ENCODE results near the gene IGSF8.
A peak's percentile ranks its signal among the peaks of the same experiment; 100 is the strongest.

Gene IGSF8

GRCh38 chr1:160103658-160104408 is 5.4 kb upstream of the IGSF8 start:
- no peak for DNase-seq (ENCODE audit: low read depth)

- no peak for DNase-seq (ENCODE audit: low read depth)
Observed at GRCh38 chr1:160101717-160102522, 3.5 kb upstream of the IGSF8 start.

- peak; percentile 65 for DNase-seq (ENCODE audit: low read depth)
Observed at GRCh38 chr1:160101037-160101716, 2.8 kb upstream of the IGSF8 start.

- no peak for DNase-seq (ENCODE audit: low read depth)
Observed at GRCh38 chr1:160099716-160100375, 1.4 kb upstream of the IGSF8 start.

DNA sequence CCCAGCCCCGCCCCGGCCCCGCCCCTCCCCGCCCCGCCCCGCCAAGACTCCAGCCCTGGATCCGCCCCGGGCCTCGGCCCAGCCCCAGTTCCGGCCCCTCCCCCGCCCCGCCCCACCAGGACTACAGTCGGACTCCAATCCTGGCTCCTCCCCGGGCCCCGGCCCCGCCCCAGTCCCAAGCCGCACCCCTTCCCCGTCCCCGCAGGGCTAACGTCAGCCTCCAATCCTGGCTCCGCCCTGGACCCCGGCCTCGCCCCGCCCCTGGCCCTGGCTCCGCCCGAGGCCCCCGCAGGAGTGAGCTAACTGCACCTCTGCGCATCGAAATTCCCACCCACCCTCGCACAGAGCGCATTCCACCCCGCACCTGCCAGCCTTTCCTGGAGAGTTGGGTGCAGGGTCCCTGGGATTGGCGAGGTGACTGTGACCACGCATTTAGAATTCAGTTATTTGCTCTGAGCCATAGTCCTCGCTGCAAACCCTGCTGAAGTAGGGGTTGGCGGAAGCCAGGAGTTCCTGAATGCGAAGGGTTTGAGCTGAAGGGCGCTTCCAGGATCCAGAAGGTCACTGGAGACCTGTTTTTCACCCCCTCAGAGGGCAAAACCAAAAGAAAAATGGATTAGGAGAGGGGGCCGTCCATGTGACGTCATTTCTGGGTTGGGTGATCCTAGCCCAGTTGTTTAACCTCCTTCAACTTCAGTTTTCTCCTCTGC is 588 bp upstream of the IGSF8 start:
- peak; percentile 97 for DNase-seq (ENCODE audit: low read depth)

- no peak for DNase-seq (ENCODE audit: low read depth)
Observed at GRCh38 chr1:160097151-160097910, 1.1 kb downstream of the IGSF8 start.

DNA sequence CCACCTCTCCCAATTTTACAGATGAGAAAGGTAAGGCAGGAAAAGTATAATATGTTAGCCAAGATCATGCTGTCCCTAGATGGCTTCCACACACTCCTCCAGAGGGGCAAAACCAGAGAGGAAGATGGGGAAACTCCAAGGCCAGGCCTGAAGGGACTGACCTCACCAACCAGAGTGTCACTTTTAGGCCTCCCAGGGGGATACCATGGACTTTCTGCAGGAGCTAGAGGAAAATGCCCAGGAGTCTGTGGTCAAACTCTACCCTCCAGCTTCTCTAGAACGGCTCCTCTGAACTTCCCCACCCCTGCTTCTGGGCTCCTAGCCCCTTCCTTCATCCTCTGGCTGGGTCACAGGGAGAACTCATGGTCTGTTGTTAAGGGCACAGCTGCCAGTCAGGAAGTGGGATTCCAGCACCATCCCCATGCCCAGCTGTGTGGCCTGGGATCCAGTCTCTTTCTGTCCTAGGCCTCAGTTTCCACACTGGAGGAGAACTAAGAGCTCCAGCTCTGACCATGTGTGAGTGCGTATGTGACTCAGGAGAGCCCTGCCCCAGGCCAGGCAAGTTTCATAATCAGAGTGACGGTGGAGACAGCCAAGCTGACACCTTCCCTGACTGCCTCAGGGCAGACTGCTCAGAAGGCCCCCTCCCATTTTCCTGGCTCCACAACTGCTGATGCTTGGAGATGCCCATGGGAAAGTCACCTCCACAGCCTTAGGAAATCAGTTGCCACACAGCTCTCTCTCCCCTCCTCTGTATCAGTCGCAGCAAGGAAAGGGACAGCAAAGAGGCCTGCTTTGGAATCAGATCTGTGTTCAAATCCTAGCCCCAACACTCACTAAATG is 1.9 kb downstream of the IGSF8 start:
- no peak for DNase-seq (ENCODE audit: low read depth)

DNA sequence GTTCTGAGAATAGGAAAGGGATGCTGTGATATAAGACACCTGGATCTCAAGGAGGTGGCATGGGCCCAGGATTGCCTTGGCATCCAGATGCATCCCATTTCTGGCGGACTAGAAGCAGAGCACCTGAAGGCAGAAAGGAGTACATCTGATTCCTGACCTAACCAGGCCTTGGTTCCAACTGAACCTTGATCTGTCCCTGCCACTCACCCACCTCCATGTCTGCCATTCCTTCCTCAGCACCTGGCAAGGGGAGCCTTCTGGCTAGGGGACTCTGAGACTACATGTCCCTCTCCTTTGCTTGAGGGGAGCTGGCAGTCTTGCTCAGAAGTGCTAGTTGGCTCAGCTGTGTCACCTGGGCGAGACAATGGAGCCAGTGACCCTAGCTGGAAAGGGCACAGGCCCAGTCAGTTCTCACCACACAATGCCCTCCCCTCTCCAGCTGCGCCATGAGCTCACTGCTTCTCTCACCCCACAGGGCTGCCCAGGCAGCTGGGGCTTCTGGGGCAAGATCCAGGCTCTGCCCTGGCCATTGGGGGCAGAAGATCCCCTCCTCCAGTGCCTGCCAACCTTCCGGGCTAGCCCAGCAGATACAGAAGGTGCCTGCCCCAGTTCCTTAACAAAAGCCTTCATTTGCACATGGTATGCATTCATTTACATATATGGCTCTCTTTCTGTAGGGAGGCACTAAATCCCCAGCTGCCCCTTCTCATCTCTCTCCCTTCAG is 2.9 kb downstream of the IGSF8 start:
- DNase-seq (ENCODE audit: low read depth) = no peak

- no peak for DNase-seq (ENCODE audit: low read depth)
Observed at GRCh38 chr1:160094806-160095205, 3.6 kb downstream of the IGSF8 start.

- DNase-seq (ENCODE audit: low read depth) = no peak
Observed at GRCh38 chr1:160094291-160094625, 4.2 kb downstream of the IGSF8 start.

DNA sequence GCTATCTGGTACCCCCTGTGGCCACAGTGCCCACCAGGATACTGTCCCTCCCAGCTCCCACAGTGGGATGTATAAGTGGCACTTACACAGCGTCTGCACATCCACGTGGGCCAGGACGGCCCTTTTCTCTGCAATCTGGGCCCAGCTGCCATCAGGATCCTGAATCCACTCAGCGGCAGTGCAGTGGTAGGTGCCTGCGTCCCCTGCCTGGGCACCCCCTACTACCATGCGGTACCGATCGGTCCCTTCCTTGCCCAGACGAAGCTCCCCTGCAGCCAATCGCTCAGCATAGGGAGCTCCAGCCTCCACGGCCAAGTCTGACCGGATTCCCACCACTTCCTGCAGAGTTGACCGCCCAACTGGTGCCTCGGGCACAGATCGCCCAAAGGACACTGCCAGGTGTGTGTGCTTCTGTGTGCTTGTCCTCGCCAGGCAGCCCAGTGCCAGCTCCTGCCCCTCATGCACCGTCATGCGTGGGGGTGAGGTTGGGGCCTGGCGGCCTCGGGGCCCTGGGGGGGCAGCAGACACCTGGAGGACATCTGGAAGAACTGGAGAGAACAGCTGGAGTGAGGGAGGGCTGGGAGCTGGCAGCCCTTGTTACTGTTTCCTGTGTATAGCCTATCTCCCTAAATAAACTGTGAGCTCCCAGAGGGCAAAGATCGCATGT is 4.7 kb downstream of the IGSF8 start:
- DNase-seq (ENCODE audit: low read depth) = no peak

GRCh38 chr1:160093069-160093395 is 5.4 kb downstream of the IGSF8 start:
- no peak for DNase-seq (ENCODE audit: low read depth)

DNA sequence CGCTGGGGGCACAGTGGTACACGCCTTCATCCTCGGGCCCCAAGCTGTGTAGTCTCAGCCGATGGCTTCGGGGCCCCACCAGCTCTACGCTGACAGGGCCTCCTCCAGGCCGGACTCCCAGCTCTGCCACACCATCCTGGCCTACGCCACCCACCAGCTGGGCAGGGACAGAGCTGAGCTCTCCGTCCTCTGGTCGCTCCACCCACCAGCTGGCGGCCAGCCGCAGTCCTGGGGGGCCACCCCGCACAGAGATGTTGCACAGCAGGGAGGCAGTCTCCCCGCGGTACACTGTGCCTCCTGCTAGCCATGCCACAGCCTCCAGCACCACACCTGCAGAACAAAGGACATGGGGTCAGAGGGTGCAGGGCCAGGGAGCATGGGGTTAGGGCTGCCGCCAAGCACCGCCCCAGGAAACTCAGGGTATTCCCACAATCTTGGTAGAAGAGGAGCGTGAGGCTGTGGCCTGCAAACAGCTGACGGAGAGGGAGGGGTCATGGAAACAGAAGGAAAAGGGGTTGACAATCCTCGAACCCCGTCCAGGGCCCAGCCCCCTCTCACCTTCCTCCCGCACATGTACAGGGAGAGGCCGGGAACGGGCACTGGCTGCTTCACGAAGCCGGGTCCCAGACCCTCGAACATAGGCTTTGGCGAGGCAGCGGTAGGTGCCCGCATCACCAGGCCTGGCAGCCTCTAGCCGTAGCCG is 5.9 kb downstream of the IGSF8 start:
- no peak for DNase-seq (ENCODE audit: low read depth)

GRCh38 chr1:160091666-160092223 is 6.7 kb downstream of the IGSF8 start:
- no peak for DNase-seq (ENCODE audit: low read depth)

DNA sequence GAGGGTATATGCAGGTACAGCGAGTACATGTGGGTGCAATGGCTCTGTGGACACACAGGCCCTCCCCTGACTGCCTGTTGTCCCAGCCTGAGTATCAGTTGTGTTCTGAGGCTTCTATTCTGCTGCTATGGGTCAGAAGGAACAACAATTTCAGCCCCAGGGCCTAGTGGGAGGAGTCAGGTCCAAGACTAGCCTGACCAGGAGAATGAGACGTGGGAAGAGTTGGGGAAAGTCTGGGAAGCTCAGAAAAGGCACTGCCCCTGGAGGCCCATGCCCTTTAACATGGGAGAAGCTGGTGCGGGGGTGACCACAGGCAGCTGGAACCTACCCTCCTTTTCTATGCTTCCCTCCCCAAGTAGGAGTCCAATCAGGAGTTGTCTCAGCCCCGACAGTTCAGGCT is 7.7 kb downstream of the IGSF8 start:
- no peak for DNase-seq (ENCODE audit: low read depth)

DNA sequence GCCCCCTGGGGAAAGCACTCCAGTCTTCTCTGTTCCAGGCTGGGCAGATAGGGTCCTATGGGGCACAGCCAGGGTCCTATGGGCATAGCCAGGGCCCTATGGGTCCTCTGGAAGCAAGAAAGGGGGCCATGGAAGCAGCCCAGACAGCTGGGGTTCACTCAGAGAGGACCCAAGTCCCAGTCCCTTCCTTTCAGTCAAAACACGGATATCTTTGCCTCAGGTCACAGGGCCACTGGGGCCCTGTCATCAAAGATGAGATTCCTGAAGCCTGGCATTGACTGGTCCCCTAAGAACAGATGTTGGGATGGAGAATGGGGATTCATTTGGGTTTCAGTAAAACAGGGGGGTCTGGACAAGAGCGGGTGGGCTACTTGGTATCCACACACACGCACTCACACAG is 8.5 kb downstream of the IGSF8 start:
- no peak for DNase-seq (ENCODE audit: low read depth)

GRCh38 chr1:160087118-160087662 is 11.2 kb downstream of the IGSF8 start:
- no peak for DNase-seq (ENCODE audit: low read depth)

- DNase-seq (ENCODE audit: low read depth) = no peak
Observed at GRCh38 chr1:160086456-160086892, 11.9 kb downstream of the IGSF8 start.

All from stimulated activated CD8-positive, alpha-beta memory T cell treated with anti-CD3 and anti-CD28 coated beads, Interleukin-4, amount 100 ng/mL, for 24 hours (primary cell).